ENCODE results near the gene PAF1. TPM values are rescaled to one million over a fixed set of nuclear protein-coding genes. Genes with fewer than 3 reads are reported as not detected.
A peak's percentile ranks its signal among the peaks of the same experiment; 100 is the strongest.

The PAF1 gene
- total RNA-seq, 1 experiment from 2014 or later = 53.5 TPM

DNA sequence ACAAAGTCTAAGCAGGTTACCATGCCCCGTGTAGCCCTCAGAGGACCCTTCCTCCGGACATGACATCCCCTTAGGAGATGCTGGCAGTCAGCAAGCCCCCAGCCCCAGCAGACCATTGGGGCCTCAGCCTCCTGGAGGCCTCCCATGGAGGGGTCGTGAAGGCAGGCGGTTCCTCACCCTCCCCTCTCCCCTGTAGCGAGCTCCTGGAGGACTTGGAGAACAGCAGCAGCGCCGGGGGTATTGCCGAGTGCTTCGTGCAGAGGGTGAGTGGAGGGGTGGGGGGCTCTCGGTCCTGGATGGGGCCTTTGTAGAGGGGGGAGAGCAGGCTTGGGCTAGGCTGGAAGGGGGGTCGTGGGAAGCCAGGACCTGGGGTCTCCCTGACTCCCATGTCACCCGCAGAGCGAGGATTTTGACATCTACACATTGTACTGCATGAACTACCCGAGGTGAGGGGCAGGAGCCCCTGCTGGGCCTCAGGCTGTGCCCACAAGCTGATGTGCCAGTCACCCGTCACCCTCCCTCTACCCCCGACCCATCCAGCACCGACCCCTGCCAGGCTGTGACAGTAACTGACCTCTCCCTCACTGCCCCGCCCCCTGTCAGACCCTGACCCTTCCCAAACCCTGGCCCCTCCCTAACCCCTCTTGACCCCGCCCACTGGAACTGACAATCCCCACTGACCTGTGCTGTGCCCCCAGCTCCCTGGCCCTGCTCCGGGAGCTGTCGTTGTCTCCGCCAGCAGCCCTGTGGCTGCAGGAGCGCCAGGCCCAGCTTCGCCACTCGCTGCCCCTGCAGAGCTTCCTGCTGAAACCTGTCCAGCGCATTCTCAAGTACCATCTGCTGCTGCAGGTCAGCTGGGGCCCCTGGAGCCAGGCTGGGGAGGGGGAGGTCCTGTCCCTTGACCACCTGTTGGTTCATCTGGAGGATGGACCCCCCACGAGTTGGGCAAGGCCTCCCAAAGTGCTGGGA, 25.5 kb upstream of the PAF1 start (continued):
- TF ChIP-seq CBX3 (IDR thresholded peaks at IDR 0.05; ENCODE audit: low read depth) = no peak

- H3K36me3 ChIP-seq (ENCODE audit: control insufficient read depth in 1 of 2, insufficient read depth in 2 of 2, low read length in 2 of 2) = 0 out of 4 replicates have a peak, but pooled peaks cover 0 to 4% of the 10 kb centered on the region in 2 experiments
- no peaks in the 10 kb centered on the region for H3K27me3 ChIP-seq (ENCODE audit: insufficient read depth, low read length)
- no peaks in the 10 kb centered on the region for H3K9me2 ChIP-seq (ENCODE audit: insufficient read depth)
- H3K79me2 ChIP-seq (ENCODE audit: insufficient read depth, low read length) = no peaks in the 10 kb centered on the region; the same call in 1 of the 2 replicates
- H3K9ac ChIP-seq (ENCODE audit: low read length) = no peak overlapping the region
- H3K4me1 ChIP-seq (ENCODE audit: control insufficient read depth in 1 of 2, insufficient read depth in 2 of 2, low read length in 2 of 2) = peaks cover 20 to 41% of the 10 kb centered on the region in 2 experiments
- CTCF ChIA-PET = interaction anchor here (1.1 to 1.7 kb wide), 2 partner anchors 13 to 119 kb away, joined by 3 to 5 read pairs; no protein-coding TSS in a partner anchor
- no peak for ATAC-seq
- no TSS peak for BruUV-seq (replicated peaks)
- no peaks in the 10 kb centered on the region for H3K9me3 ChIP-seq (ENCODE audit: control insufficient read depth in 1 of 2, insufficient read depth in 1 of 2, low read depth in 1 of 2, low read length in 2 of 2)
- no peak overlapping the region for H3K27ac ChIP-seq (ENCODE audit: low read depth, low read length)
- RAD21 ChIA-PET (ENCODE audit: low non-redundant PET in 1 of 2, low total read pairs in 2 of 2, uncharacterized antibody in 2 of 2, unreplicated experiment in 2 of 2) = no interaction called here
- no peak overlapping the region for H2AFZ ChIP-seq (ENCODE audit: low read depth, low read length, poor library complexity, severe bottlenecking)
- POLR2A ChIA-PET = no interaction called here
- no peak overlapping the region for H3K4me3 ChIP-seq (replicated peaks in 1 of 2; ENCODE audit: low read depth in 1 of 2, low read length in 2 of 2)
- H3K4me2 ChIP-seq (ENCODE audit: low read length) = no peak overlapping the region
- no peaks in the 10 kb centered on the region for H4K20me1 ChIP-seq (ENCODE audit: insufficient read depth)
- no peak for DNase-seq (ENCODE audit: low read depth, low spot score)
- intact Hi-C loops (cut with micrococcal nuclease) = no loop called here
- TF ChIP-seq POLR2AphosphoS5 (IDR thresholded peaks at IDR 0.05; ENCODE audit: low read depth, low read length) (no peak), CTCF (IDR thresholded peaks at IDR 0.05 in 2 of 3, conservative IDR thresholded peaks at IDR 0.05 in 1 of 3; ENCODE audit: borderline replicate concordance in 1 of 3, insufficient read depth in 1 of 3, low read depth in 2 of 3, low read length in 2 of 3) (peak in 1 of 3 experiments; percentile 10; a peak in 1 of 6 replicates)
Measured at GRCh38 chr19:39415111-39416046, 24.5 kb upstream of the PAF1 start.
